Peyer's patch (tissue), 4 donors: Measurements from ENCODE around the gene PRPSAP1. TPM values are rescaled to one million over a fixed set of nuclear protein-coding genes. Genes with fewer than 3 reads are reported as not detected.

Experiments
- DNase-seq, 3 donors: peaks; one replicate each; pipeline ENCODE4 v3.0.0-alpha.2; 2017 to 2019
- H3K27ac ChIP-seq, 4 donors: fragments of 200-600 bp; sonication (generic); one replicate each; pipeline ENCODE4 v1.5.1; 2016 to 2019
- H3K27me3 ChIP-seq, 2 donors: fragments of 200-600 bp; sonication (generic); one replicate each; pipeline ENCODE4 v1.5.1; 2019
- H3K36me3 ChIP-seq, 3 donors: fragments of 200-600 bp; sonication (generic); one replicate each; pipeline ENCODE4 v1.5.1; 2016 to 2019
- H3K4me1 ChIP-seq, 4 donors: fragments of 200-600 bp; sonication (generic); one replicate each; pipeline ENCODE4 v1.5.1; 2016 to 2019
- H3K4me3 ChIP-seq, 4 donors: fragments of 200-600 bp; sonication (generic); 1 replicate in 3 of 4; 2 replicates in 1 of 4; pipeline ENCODE4 v1.5.1; 2016 to 2019; ENCODE audit warnings: mild to moderate bottlenecking in 1 of 4
- H3K9me3 ChIP-seq, 4 donors: fragments of 200-600 bp; sonication (generic); one replicate each; pipeline ENCODE4 v1.5.1; 2016 to 2019; ENCODE audit warnings: mild to moderate bottlenecking in 1 of 4
- POLR2A ChIP-seq, 2 donors: fragments of 450-650 bp; IDR thresholded peaks; one replicate each; pipeline ENCODE4 v1.5.1; 2017; ENCODE audit warnings: antibody characterized with exemption in 2 of 2, mild to moderate bottlenecking in 2 of 2, moderate library complexity in 2 of 2
- total RNA-seq, 4 donors: library from RNA; depleted of rRNA; stranded (reverse); fragments of >200 nt; gene quantifications; one replicate each; pipeline ENCODE4 v1.1.0, GENCODE V29; 2016
- TF ChIP-seq, protein P1 (sequence below), 6 experiments: fragments of 450-650 bp in 4 of 6; fragments of 200-600 bp in 2 of 6; sonication (generic) in 1 of 6; IDR thresholded peaks; one replicate each; pipeline ENCODE4 v1.5.1; 2017 to 2019; ENCODE audit warnings: antibody characterized with exemption in 6 of 6, mild to moderate bottlenecking in 3 of 6, moderate library complexity in 1 of 6

Gene PRPSAP1
- total RNA-seq, 4 donors from 2014 or later, result 39.4 to 105 (median 70.4) TPM

- Histone ChIP-seq H3K36me3 (peaks cover 0 to 38% (median 0%) of the 10 kb centered on the region in 3 donors), H3K27me3 (no peaks in the 10 kb centered on the region), H3K27ac (no peak overlapping the region), H3K4me1 (peaks cover 0 to 14% (median 6%) of the 10 kb centered on the region in 4 donors), H3K9me3 (no peaks in the 10 kb centered on the region), H3K4me3 (no peak overlapping the region)
- DNase-seq, result no peak
- TF ChIP-seq POLR2A (IDR thresholded peaks at IDR 0.05), result no peak
- TF ChIP-seq, protein P1, sequence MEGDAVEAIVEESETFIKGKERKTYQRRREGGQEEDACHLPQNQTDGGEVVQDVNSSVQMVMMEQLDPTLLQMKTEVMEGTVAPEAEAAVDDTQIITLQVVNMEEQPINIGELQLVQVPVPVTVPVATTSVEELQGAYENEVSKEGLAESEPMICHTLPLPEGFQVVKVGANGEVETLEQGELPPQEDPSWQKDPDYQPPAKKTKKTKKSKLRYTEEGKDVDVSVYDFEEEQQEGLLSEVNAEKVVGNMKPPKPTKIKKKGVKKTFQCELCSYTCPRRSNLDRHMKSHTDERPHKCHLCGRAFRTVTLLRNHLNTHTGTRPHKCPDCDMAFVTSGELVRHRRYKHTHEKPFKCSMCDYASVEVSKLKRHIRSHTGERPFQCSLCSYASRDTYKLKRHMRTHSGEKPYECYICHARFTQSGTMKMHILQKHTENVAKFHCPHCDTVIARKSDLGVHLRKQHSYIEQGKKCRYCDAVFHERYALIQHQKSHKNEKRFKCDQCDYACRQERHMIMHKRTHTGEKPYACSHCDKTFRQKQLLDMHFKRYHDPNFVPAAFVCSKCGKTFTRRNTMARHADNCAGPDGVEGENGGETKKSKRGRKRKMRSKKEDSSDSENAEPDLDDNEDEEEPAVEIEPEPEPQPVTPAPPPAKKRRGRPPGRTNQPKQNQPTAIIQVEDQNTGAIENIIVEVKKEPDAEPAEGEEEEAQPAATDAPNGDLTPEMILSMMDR (IDR thresholded peaks at IDR 0.05), result no peak
Observed at GRCh38 chr17:76390003-76390421, 36.3 kb upstream of the PRPSAP1 start.

DNA sequence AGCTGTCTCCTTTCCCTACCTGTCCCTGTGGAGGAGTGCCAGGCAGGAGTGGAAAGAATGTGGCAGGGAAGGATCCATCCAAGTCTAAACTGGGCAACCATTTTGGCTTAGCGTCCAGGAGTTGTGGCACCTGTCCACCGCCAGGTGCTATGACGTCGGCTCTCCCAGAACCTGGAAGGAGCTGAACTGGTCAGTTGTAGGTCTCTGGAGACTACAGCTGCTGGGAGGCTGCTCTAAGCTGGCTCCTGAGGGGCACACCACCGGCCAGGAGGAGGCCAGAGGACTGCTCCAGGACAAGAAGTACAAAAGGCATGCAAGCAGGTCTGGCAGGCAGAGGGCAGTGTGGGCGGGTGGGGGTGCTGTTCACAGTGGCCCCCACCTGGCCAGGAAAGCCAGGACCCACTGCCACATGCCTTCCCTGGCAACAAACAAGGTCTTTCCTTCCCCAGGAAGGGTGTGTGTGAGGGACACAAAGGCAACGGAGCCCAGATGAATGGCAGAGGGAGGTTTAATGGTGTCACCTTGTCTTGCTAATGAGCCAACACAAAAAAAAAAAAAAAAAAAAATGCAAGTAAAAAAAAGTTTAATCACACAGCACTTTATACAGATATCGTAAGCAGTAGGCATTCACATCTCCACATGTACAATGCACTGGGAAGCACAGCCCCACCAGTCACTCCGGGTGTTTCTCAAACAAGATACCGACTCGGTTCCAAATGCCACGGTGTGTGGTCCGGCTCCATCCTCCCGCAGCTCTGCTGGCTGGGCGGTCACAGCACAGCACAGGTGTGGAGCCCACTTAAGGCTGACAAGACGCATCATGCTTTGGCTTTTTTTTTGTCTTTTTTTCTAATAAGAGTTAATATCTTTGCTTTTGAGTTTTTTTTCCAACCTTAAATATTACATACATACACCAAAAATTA lies 35.5 kb upstream of the PRPSAP1 start:
- Histone ChIP-seq H3K4me3 (no peak overlapping the region), H3K36me3 (peaks cover 0 to 30% (median 0%) of the 10 kb centered on the region in 3 donors), H3K9me3 (no peaks in the 10 kb centered on the region), H3K27me3 (no peaks in the 10 kb centered on the region), H3K4me1 (peaks cover 0 to 19% (median 11%) of the 10 kb centered on the region in 4 donors), H3K27ac (no peak overlapping the region)
- TF ChIP-seq POLR2A (IDR thresholded peaks at IDR 0.05), result no peak
- TF ChIP-seq, protein P1 (IDR thresholded peaks at IDR 0.05), result no peak
- DNase-seq, result peak in 1 of 3 donors; percentile 49

DNA sequence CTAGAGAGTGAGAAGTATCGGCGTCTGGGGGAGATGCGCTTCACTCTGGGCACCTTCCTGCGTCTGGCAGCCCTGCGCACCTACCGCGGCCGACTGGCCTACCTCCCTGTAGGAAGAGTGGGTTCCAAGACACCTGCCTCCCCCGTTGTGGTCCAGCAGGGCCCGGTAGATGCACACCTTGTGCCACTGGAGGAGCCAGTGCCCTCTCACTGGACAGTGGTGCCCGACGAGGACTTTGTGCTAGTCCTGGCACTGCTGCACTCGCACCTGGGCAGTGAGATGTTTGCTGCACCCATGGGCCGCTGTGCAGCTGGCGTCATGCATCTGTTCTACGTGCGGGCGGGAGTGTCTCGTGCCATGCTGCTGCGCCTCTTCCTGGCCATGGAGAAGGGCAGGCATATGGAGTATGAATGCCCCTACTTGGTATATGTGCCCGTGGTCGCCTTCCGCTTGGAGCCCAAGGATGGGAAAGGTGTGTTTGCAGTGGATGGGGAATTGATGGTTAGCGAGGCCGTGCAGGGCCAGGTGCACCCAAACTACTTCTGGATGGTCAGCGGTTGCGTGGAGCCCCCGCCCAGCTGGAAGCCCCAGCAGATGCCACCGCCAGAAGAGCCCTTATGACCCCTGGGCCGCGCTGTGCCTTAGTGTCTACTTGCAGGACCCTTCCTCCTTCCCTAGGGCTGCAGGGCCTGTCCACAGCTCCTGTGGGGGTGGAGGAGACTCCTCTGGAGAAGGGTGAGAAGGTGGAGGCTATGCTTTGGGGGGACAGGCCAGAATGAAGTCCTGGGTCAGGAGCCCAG lies 33.5 kb upstream of the PRPSAP1 start:
- TF ChIP-seq, protein P1 (IDR thresholded peaks at IDR 0.05), result no peak
- no peak for TF ChIP-seq POLR2A (IDR thresholded peaks at IDR 0.05)
- no peak overlapping the region for H3K27ac ChIP-seq

GRCh38 chr17:76385892-76386786 lies 32.4 kb upstream of the PRPSAP1 start:
- Histone ChIP-seq H3K27ac (peak overlapping the region in 1 of 4 donors; percentile 12), H3K36me3 (peaks cover 0 to 9% (median 0%) of the 10 kb centered on the region in 3 donors), H3K4me3 (peak overlapping the region; percentile 50 to 76 (median 67)), H3K9me3 (no peaks in the 10 kb centered on the region), H3K4me1 (peaks cover 3 to 41% (median 20%) of the 10 kb centered on the region in 4 donors), H3K27me3 (no peaks in the 10 kb centered on the region)
- no peak for TF ChIP-seq POLR2A (IDR thresholded peaks at IDR 0.05)
- TF ChIP-seq, protein P1 (IDR thresholded peaks at IDR 0.05), result peak; percentile 77 to 95 (median 82)
- peak; percentile 79 to 92 (median 86) for DNase-seq

More for the DNA sequence above, 33.5 kb upstream of the PRPSAP1 start:
- peaks cover 0 to 18% (median 0%) of the 10 kb centered on the region in 3 donors for H3K36me3 ChIP-seq
- no peak overlapping the region for H3K4me3 ChIP-seq
- no peaks in the 10 kb centered on the region for H3K9me3 ChIP-seq
- H3K27me3 ChIP-seq, result no peaks in the 10 kb centered on the region
- H3K4me1 ChIP-seq, result peaks cover 3 to 38% (median 20%) of the 10 kb centered on the region in 4 donors
- peak in 1 of 3 donors; percentile 51 for DNase-seq
